HG03571 (cell line): ENCODE results near the gene SBNO2.

ENCODE experiments used
- ATAC-seq: cut with Tn5 transposase; IDR thresholded peaks from one replicate; pipeline ENCODE4 v1.9.1; 2021; ENCODE audit not compliant: unreplicated experiment

Gene SBNO2

GRCh38 chr19:1169921-1170885 lies 3.9 kb downstream of the SBNO2 start:
- no peak for ATAC-seq

GRCh38 chr19:1169411-1169791 lies 4.7 kb downstream of the SBNO2 start:
- no peak for ATAC-seq

GRCh38 chr19:1168572-1169410 lies 5.3 kb downstream of the SBNO2 start:
- ATAC-seq = no peak

- ATAC-seq = no peak
Observed at GRCh38 chr19:1167687-1168571, 6.1 kb downstream of the SBNO2 start.

GRCh38 chr19:1166872-1167573 lies 7.0 kb downstream of the SBNO2 start:
- ATAC-seq = no peak

GRCh38 chr19:1164684-1165531 lies 9.2 kb downstream of the SBNO2 start:
- ATAC-seq = no peak

- ATAC-seq = no peak
Observed at GRCh38 chr19:1163934-1164683, 10.0 kb downstream of the SBNO2 start.

- no peak for ATAC-seq
Observed at GRCh38 chr19:1163283-1163933, 10.7 kb downstream of the SBNO2 start.

GRCh38 chr19:1162404-1163282 lies 11.4 kb downstream of the SBNO2 start:
- ATAC-seq = no peak

- ATAC-seq = no peak
Observed at GRCh38 chr19:1161716-1162115, 12.4 kb downstream of the SBNO2 start.

- ATAC-seq = no peak
Observed at GRCh38 chr19:1159864-1160595, 14.0 kb downstream of the SBNO2 start.

- ATAC-seq = no peak
Observed at GRCh38 chr19:1158885-1159448, 15.1 kb downstream of the SBNO2 start.

GRCh38 chr19:1157931-1158884 lies 15.9 kb downstream of the SBNO2 start:
- no peak for ATAC-seq

GRCh38 chr19:1156830-1157615 lies 17.0 kb downstream of the SBNO2 start:
- no peak for ATAC-seq
